CD4-positive, alpha-beta T cell treated with Interleukin-17A for 1 hour (primary cell): ENCODE measurements around the gene ASCC3.

Experiments used
- DNase-seq: peaks from one replicate; pipeline ENCODE4 v3.0.0-alpha.2; 2020

ASCC3 gene

GRCh38 chr6:100462706-100463629, 418.2 kb downstream of the ASCC3 start:
- DNase-seq: no peak

DNA sequence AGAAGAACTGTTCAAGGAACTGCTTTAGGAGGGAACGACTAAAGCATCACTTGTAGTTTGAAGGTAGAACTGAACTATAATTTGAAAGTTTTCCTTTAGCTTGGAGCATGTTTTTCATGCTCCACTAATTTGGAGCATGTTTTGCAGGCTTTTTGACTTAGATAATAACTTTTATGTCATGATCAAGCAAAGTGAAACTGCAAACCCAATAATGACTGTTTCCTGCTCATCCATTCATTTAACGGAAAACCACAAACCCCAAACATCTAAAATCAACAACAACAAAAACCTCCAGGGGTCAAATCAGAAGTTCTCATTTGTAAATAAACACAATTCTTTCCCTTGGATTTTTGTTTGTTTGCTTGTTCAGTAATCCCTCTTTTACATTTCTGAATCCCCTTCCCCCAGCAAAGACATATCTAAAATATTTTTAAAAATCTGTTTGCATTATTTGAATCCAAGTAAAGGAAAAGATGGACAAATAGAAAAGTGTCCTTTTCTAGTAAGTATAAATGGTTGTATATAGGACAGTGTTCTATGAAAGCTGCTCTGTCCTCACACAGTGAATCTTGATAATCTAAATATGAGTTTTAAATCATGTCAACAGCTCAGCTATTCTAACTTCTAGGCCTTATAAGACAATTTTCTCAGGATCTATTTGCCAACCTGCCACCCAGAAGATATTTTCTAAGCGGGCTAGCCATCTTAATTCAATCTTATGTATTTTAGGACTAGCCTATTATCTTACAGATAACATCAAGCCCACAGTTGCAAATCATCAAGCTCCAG, 419.0 kb downstream of the ASCC3 start:
- no peak for DNase-seq

GRCh38 chr6:100461278-100461916, 419.7 kb downstream of the ASCC3 start:
- no peak for DNase-seq

DNA sequence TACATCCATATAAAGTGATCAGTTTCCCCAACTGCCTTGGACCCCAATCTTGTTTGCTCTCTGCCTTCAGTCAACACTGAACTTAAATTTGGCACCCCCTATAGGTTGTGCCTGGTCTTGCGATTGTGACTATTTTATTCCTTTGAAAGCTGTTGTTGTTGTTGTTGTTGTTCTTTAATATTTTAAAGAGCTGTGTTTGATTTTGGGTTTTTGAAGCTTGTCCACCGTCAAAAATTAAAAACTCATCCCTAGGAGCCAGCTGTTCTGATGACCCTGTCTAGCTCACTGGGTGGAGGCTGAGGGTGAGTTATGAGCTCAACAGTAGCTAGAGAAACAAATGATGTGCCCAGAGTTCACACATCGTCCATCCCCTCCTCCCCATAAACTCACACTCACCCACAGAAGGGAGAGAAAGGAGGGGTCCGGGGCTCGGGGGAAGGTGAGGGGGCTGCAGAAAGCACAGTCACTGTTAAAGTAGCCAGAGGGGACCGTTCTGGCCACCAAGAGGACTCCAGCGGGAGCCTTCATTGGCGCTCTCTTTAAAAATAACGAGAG, 420.4 kb downstream of the ASCC3 start:
- DNase-seq: no peak

GRCh38 chr6:100459592-100460184, 421.4 kb downstream of the ASCC3 start:
- DNase-seq: no peak

- no peak for DNase-seq
These were observed 422.1 kb downstream of the ASCC3 start for GRCh38 chr6:100458841-100459591.
